Cardiac muscle cell (in vitro differentiated cells and primary cell): ENCODE measurements around the gene GABRD. TPM values are rescaled to one million over a fixed set of nuclear protein-coding genes. Genes with fewer than 3 reads are reported as not detected.

ENCODE experiments used
- DNase-seq, 2 donors: peaks; one replicate each; pipeline versions ENCODE4 v3.0.0 to v3.0.0-alpha.2; 2010 to 2017; ENCODE audit warnings: low read depth in 1 of 2, low spot score in 1 of 2
- H3K27ac ChIP-seq: fragments of 200-600 bp; sonication (generic); 2 replicates; pipeline ENCODE4 v1.5.1; 2016
- H3K27me3 ChIP-seq: fragments of 200-600 bp; sonication (generic); 2 replicates; pipeline ENCODE4 v1.6.0; 2016; ENCODE audit warnings: control low read depth
- H3K36me3 ChIP-seq: fragments of 200-600 bp; sonication (generic); 2 replicates; pipeline ENCODE4 v1.5.1; 2016; ENCODE audit warnings: control low read depth
- H3K4me1 ChIP-seq: fragments of 200-600 bp; sonication (generic); 2 replicates; pipeline ENCODE4 v1.8.1; 2017; ENCODE audit warnings: low read depth, mild to moderate bottlenecking, mixed run types
- H3K4me3 ChIP-seq: fragments of 200-600 bp; sonication (generic); 2 replicates; pipeline ENCODE4 v1.5.1; 2016; ENCODE audit warnings: mild to moderate bottlenecking
- H3K9me3 ChIP-seq: fragments of 200-600 bp; sonication (generic); 2 replicates; pipeline ENCODE4 v1.5.1; 2017; ENCODE audit warnings: low read depth, mild to moderate bottlenecking, control low read depth
- CTCF ChIP-seq: IDR thresholded peaks from 2 replicates; pipeline ENCODE4 v1.5.1; 2012; ENCODE audit warnings: low read depth, mild to moderate bottlenecking, low read length
- polyA plus RNA-seq: library from polyadenylated mRNA; unstranded; fragments of >200 nt; fragmentation: Nextera tagmentation; extraction: Ambion mirVana; gene quantifications from 2 replicates; pipeline ENCODE4 v1.2.1, GENCODE V29; 2016
- total RNA-seq: library from RNA; depleted of rRNA; stranded (reverse); fragments of >200 nt; gene quantifications from 2 replicates; pipeline ENCODE4 v1.2.3, GENCODE V29; 2016

The GABRD gene
- total and polyA plus RNA-seq, 2 experiments from 2014 or later, result not detected

- no peaks in the 10 kb centered on the region for H3K36me3 ChIP-seq
- TF ChIP-seq CTCF, result no peak
- no peak overlapping the region for H3K4me3 ChIP-seq
- no peak overlapping the region for H3K27ac ChIP-seq
- H3K4me1 ChIP-seq, result peaks cover 7% of the 10 kb centered on the region
- DNase-seq, result no peak
- no peaks in the 10 kb centered on the region for H3K27me3 ChIP-seq
- H3K9me3 ChIP-seq, result no peaks in the 10 kb centered on the region
These were observed 13.6 kb downstream of the GABRD start for GRCh38 chr1:2032737-2033136.

- no peaks in the 10 kb centered on the region for H3K9me3 ChIP-seq
- no peak overlapping the region for H3K27ac ChIP-seq
- TF ChIP-seq CTCF, result no peak
- DNase-seq, result no peak
- no peaks in the 10 kb centered on the region for H3K36me3 ChIP-seq
- H3K4me1 ChIP-seq, result peaks cover 7% of the 10 kb centered on the region
- no peaks in the 10 kb centered on the region for H3K27me3 ChIP-seq
- H3K4me3 ChIP-seq, result no peak overlapping the region
These were observed 14.0 kb downstream of the GABRD start for GRCh38 chr1:2033165-2033564.

- H3K36me3 ChIP-seq, result no peaks in the 10 kb centered on the region
- H3K27ac ChIP-seq, result no peak overlapping the region
- no peaks in the 10 kb centered on the region for H3K27me3 ChIP-seq
- peaks cover 7% of the 10 kb centered on the region for H3K4me1 ChIP-seq
- DNase-seq, result no peak
- TF ChIP-seq CTCF, result no peak
- H3K4me3 ChIP-seq, result no peak overlapping the region
- no peaks in the 10 kb centered on the region for H3K9me3 ChIP-seq
These were observed 17.1 kb downstream of the GABRD start for GRCh38 chr1:2036287-2036686.

GRCh38 chr1:2037314-2037979 is 18.3 kb downstream of the GABRD start:
- TF ChIP-seq CTCF, result no peak
- DNase-seq, result no peak
- Histone ChIP-seq H3K36me3 (no peaks in the 10 kb centered on the region), H3K9me3 (no peaks in the 10 kb centered on the region), H3K4me3 (no peak overlapping the region), H3K27ac (no peak overlapping the region), H3K27me3 (no peaks in the 10 kb centered on the region), H3K4me1 (peaks cover 7% of the 10 kb centered on the region)

- no peak for DNase-seq
- H3K27me3 ChIP-seq, result no peaks in the 10 kb centered on the region
- H3K4me1 ChIP-seq, result peaks cover under 1% of the 10 kb centered on the region
- H3K9me3 ChIP-seq, result no peaks in the 10 kb centered on the region
- no peak overlapping the region for H3K4me3 ChIP-seq
- H3K36me3 ChIP-seq, result no peaks in the 10 kb centered on the region
- no peak for TF ChIP-seq CTCF
- H3K27ac ChIP-seq, result no peak overlapping the region
These were observed 19.1 kb downstream of the GABRD start for GRCh38 chr1:2038229-2038628.
